Measurements from ENCODE around the gene SLC4A8. TPM values are rescaled to one million over a fixed set of nuclear protein-coding genes. Genes with fewer than 3 reads are reported as not detected.
A peak's percentile ranks its signal among the peaks of the same experiment; 100 is the strongest.

The SLC4A8 gene
- polyA plus RNA-seq (2013, experiment 1 of 2; ENCODE audit: insufficient read length), result 4.1 TPM
- 2.5 TPM for polyA plus RNA-seq (2013, experiment 2 of 2; ENCODE audit: insufficient read length)

DNA sequence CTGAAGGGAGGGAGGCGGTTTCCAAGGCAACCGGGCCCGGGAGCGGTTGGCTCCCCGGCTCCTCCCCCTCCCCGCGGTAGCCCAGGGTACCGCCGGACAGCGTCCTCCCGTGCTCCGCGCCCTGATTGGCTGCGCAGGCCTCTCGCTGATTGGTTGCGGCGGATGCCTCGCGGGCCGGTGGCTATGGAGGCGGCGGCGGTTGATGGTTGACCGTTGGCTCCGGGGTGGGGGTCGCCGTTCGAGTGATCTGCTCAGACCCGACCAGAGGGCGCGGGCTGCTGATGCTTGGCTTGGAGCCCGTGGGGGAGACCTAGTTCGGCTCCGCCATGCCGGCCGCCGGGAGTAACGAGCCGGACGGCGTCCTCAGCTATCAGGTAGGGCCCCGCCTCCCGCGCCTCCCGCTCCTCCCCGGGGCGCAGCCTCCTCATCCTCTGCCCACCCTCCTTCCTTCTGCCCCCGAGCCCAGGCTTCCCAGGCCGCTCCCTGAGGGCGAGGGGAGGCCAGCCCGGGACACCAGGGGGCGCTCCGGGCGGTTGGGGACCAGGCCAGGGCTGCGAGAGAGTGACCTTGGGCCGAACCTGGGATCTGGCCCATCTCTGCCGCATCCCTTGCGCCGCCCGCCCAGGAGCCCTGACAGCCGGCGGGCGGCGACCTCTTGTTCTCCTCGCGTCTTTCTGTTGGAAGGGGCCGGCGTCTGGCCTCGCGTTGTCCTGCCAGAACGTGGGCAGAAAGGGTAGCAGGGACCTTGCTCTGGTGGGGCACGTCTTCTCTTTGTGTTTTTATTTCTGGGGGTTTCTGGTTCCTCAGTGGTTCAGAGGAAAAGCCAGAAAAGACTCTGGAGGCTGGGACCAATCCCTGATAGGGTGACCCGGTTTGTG, at the start of gene SLC4A8:
SLC4A8 (plus strand) TSS at position 170 of the 878 bp plus-strand sequence; CDS start at position 327, 157 bp downstream.
- peak; percentile 90 for DNase-seq

DNA sequence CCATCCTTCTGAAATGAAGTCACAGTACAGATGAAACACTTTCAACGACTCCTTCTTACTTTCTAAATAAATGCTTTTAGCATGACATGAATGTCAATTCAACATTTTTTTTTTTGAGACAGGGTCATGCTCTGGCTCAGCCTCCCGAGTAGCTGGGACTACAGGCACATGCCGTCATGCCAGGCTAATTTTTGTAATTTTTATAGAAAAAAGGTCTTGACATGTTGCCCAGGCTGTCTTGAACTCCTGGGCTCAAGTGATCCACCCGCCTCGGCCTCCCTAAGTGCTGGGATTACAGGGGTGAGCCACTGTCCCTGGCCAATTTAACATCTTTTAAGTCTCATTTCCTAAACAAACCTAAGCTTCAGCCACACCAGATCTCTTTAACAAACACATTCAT, 49.8 kb upstream of the SLC4A8 start:
- DNase-seq, result no peak

DNA sequence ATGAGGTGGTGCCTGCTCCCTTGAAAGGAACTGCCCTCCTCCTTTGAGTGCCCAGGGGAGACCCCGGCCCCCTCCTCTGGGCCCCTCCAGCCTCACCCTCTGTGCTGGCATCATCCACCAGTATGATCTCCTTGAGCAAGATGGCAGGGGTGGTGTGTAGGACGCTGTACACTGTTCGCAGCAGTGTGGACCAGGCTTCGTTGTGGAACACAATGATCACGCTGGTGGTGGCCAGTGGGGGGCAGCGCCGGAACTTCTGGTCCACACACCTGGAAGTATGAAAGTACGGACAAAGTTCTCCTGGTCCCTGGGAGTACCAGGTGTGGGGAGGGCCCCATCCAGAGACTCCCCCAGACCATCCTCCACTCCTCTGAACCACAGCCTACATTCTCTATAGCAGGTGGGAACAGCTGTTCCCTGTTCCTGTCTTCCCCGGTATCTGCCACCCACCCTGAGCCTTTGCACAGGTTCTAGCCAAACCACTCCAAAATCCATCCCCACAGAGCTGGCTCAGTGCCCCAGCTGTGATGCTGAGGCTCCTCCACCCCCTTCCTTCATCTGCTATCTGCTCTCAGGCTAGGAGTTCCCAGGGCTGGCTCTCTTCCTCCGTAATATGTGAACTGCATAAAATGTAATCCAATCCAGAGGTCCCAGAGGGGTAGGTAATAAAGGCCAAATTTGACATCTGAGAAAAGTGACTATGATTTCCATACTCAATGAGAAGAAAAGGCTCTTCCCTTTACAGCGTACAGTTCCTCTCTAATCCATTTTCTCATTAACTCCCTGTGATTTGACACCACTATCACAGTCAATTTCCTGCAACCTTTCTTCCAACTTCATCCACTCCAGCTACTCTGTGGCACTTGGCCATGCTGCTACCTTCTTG, 47.3 kb upstream of the SLC4A8 start:
- DNase-seq, result no peak

DNA sequence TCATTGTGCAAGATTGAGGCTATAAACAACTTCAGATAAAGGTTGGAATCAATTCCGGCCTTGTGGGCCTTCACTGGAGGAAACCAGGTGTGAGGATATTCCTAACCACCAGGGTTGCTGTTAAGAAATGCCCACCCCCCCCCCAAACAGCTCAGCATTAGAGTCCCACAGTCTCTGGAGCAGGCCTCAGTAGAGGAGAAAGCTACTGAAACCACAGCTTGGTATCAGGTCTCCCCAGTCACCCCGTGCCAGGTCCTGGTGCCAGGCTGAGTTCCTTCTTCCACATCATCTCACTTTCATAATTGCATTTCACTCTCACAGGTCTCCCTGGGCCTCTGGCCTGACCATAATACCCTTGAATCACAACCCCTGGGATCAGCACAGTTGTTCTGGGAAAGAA, 45.9 kb upstream of the SLC4A8 start:
- DNase-seq, result no peak

DNA sequence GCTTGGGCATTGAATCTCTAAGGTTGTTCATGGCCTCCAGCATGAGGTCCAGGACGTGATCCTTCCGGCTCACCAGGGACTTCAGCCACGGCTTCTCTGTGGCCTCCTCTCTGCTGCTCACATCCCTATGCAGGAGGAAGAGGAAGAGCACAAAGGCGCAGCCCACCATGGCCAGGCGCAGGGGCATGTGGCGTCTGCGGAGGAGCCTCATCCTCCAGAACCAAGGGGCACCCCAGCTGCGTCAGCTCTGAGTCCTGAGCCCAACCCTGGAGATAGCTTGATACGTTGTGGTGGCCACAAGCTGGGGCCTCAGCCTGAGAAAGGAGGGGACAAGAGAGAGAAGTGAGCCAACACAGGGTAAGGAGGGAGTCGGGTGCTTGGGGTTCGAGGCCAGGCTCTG, 45.1 kb upstream of the SLC4A8 start:
- DNase-seq, result no peak

DNA sequence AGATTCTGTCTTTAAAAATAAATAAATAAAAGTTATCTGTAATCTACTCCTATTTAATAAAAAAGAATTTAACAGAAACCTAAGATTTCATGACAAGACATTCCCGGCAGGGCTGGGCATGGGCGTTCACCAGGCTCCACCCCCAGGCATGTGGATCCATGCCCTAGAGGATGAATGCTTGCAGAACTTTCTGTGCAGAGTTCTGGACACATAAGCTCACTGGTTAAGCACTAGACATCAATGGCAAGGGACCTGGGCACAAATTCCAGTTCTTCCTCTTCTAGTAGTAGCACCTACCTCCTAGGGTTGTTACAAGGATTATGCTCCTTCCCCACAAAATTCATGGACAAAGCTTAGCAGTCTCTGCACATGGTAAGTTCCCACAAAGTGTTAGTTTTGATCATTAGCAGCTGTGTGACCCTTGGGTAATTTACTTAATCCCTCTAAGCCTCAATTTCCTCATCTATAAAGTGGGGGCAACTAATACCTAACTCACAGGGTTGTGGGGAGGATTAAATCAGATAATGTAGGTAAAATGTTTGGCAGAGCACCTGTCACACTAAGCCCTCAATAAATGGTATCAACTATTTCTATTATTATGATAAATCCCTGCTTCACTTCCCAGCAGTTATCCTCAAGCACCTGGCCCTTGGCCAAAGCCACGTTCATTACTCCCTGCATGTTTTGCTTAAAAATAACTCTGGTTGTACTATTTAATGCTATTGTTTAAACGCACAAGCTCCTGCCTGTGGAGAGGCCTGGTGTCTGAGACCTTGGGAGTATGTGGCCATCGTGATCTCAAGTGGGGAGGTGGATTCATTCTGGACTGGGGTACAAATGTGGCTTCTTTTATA, 43.2 kb upstream of the SLC4A8 start:
- peak; percentile 43 for DNase-seq

DNA sequence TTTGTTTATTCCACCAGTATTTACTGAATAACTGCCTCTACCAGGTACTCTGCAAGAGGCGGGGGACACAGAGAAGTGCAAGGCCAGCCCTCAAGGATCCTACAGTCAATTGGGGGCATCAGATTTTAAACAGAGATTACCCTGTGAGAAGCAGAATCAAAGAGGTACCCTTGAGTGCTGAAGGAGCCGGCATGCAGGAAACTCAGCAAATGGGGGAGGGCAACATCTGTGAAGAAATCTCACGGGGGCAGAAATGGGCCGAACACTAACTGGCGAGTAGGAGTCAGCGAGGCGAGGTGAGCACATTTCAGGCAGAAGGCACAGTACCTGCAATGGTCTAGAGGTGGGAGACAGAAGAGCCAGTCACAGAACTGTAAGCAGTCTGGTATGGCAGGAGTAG, 42.5 kb upstream of the SLC4A8 start:
- DNase-seq, result no peak

DNA sequence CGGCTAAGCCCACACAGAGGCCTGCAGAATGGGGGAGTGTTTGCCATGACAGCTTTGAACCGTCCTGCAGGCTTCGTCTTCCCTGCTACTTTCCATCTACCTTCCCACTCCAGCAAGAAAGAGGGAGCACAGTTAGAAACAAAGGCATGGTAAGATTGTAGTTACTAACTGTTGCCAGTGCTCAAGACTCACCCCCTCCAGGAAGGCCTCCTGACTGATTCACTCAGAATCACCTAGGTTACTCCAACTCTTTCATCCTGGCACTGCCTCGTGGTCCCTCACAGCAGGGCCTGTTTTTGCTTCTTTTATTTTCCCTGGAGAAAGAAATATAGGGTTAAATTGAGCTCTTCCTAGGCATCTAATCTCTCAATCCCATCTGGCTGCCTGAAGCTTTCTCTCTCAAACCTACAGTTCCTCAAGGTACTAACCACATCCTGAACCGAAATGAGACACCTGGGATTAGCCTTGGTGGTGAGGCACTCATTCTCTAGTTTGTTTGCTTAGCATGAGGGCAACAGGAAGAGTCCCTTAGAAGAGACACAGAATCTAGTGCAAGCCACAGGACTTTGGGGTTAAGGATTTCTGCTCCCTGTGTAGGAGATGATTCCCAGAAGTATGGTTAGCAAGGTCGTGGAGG, 41.2 kb upstream of the SLC4A8 start:
- DNase-seq, result no peak

DNA sequence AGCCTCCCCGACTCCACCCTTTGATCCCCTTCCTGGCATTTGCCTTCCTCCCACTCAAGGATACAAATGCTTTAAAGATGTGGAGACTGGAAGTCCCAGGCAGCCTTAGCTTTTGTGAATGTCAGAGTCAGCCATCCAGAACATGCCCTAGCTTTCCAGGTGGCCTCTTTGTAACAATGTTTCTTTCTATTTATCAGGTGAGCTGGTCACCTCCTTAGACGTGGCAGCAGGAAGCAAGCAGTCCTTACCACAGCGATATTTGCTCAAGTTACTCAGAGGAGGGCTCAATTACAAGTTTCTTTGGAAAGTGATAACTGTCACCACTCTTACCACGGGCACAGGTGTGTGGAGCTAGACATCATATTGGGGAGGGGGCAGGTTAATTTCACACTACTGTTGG, 38.3 kb upstream of the SLC4A8 start:
- DNase-seq, result no peak

DNA sequence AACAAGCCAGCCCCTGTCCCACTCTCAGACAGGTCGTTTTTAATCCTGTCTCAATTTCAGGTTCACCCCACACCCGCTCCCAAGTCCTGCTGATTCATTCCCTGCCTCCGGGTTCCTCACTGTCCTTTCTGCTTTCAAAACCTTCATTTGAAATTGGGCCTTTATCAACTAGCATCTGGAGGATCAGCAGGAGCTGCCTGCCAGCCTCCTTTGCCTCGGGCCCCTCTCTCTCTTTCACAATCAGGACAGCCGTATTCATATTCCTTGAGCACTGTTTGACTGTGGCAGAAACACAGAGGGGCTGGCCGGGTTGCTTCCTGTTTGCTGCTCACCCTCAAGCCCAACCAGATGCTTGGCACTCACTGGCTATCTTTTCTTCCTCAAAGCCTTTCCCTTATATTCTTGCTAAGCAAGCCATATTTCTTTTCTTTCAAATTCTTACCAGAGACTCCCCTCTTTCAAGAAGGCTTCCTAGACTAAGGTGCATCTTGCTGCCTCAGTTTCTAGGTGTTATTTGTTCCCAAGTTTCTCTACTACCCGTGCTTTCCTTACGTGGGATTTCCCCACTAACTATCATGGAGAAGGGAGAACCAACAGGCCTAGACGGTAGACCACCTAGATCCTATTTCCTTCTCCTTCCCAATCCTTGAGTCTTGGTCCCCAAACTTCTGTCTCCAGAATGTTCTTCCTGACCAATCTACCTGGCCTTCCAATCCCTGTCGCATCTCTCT, 36.4 kb upstream of the SLC4A8 start:
- peak; percentile 53 for DNase-seq

DNA sequence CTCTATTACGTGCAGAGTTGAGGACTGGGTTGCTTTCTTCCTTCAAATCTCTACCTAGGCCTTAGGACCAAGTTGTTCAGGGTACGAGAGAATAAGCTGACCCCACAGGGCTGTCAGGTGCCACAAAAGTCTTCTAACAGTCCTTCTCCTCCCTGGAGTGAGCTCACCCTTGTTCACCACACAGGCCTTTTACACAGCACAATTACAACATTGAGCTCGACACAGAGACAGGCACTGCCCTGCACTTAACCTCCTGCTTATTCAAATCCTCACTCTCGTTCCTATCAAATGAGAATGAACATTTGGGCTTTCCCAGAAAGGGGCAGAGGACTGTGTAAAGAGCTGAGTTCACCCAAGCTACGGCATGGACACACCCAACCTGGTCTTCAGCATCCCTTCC, 35.8 kb upstream of the SLC4A8 start:
- DNase-seq, result no peak

DNA sequence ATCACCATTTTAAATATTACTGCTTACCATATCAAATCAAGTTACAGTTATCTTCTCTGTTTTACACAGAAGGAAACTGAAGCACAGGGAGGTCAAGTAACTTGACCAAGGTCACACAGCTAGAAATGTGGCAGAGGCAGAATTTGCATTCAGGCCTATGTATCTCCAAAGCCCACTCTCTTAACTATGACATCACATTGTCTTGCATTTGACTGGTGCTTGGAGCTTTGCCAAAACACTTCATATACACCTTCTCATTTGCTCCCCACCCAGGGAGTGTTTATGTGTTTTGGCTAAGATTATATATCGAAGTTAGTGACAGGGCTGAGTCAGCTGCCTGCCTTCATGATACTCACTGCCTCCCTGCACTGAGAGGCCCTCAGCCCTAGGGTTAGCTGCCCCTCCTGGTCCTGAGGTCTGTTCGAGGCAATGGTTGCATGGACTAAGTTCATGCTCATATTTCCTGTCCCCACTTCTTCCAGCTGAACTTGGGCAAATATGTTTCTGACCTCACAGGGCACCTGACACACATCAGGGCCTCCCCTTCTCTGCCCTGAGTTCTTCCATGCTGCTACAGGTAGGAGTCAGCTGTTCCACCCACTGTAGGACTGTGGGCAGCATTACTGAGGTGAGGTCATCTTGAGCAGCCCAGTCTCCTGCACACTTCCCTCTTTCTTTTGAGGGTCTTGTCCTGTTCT, 35.2 kb upstream of the SLC4A8 start:
- no peak for DNase-seq

DNA sequence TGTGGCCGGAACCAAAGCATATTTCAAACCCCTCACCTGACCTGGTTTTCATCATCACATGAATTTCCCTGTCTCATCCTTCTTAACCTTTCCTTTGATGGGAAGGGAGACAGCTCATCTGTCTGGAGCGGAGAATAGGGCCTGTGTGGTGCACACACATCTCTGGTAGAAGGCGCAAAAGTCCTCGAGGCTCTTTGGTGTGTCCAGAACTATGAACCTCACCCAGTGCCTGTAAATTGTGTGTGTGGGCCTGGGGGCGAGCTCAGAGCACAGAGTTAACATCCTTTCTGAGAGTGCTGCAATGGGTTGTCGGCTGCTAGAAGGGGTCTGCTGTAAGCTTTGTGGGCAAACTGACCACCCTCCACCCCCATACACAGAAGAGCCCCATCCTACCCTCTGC, 34.2 kb upstream of the SLC4A8 start:
- DNase-seq, result no peak

DNA sequence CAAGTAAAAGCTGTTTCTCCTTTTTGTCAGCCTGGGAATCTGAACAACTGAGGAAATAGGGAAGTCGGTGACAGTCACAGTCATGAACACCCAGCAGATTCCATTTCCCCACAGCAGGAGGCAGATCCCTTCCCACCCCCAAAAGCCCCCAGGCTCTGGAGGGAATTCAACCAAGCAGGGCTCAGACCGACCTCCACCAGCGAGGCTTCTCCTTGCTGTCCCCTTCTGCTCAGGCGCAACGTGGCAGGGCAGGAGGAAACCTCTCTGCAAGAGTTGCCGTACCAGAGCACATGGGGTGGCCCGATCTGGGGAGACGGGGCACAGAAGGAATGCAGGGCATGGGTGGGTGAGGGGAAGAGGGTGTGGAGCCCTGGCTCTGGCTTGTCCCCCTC, 33.7 kb upstream of the SLC4A8 start:
- DNase-seq, result peak; percentile 38

DNA sequence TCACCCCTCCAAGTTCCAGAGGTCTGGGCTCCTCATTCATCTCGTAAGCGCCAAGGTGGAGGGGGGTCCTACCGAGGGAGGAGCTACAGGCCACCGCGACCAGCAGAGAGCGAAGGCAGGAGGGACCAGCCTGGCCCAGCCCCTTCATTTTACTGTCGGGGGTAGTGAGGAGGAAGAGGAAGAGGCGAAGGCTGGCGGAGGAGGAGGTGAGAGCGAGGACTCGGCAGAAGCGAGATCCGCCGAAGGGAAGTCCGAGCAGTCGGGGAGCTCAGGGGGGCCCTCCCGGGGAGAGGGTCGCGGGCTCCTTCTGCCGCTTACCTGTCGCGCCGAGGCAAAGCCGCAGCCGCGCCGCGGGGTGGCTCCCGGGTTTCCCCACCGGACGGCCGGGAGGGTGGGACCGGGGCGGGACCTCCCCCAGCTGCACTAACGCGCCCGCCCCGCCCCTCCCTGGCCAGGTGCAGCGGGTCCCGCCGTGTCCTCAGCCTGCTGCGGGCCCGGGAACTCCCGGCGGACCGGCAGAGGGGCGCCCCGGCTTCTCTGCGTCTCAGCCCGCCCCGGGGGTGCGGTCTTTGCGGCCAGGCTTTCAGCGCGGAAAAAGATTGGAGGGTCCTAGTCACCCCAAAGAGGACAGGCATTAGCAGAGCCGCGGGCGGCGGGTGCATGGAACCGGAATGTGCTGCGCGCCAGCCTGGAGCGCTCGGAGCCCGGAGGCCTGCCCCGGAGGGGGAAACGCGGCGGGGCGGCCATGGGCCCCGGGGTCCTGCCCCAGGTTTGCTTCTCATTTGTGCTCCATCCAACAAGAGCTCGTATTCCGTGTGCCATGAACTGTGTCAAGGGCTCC, 33.1 kb upstream of the SLC4A8 start, which contains the start of gene GALNT6:
GALNT6 (minus strand) TSS at position 124 of the 841 bp plus-strand sequence. CDS start 11,625 bp downstream, outside the sequence.
- DNase-seq, result no peak

DNA sequence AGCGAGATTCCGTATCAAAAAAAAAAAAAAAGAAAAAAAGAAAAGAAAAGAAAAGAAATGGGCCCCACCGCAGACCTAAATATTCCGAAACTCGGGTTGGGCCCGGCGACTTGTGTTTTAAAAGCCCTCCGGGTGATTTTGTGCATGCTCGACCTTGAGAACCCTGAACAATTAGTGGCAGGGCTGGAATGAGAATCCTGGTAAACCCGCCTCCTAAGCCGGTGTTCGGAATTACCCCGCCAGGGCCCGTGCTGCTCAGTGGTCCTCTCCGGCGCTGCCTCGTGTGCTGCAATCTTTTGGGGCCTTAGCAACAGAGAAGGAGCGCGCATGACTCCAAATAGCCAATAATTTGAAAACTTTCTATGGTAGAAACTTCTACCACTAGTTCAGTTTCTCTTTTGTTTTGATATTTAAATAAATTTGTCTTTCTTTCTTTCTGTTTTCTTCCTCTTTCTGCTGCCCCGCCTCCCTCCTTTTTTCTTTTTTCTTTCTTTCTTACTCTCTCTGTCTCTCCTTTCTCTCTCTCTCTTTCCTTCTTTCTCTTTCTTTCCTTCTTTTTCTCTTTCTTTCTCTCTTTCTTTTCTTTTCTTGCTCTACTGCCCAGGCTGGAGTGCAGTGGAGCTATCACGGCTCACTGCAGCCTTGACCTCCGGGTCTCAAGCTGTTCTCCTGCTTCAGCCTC, 31.9 kb upstream of the SLC4A8 start:
- DNase-seq, result peak; percentile 29

DNA sequence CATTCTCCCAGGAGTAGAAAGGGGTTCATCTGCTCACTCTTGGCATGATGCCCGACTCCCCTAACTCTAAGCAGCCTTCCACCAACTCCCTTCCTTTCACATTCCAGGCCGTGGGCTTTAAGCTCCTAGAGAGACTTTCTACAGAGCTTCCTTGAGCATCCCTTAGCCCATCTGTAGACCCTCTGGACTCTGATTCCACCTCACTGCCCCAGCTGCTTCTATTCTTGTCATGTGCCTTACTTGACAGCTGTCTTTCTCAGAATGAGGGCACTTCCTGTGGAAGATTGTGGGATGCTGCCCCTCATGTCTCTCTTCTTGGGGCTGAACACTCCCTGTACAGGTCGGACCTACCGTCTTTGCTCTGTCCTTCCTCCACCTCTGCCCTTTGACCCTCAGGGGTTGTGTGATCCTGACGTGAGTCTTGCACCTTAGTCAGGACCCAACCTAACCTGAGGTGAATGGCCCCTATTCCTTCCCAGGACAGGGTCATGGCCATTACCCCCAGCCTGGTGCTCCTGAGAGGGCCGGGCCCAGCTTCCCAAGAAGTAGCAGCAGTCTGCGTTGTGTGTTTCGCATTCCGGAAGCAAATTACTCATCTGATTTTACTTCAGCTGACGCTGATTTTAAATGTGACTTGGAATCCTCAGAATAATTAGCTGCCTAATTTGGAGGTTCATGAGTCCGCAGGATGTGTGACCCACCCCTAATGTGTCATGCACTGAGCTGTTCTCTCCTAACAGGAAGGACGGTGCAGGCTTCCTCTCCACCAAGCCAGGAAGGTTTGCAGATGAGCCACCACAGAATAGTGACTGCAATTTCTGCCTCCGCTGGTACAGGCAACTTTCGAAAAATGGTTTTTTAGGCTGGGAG, 30.7 kb upstream of the SLC4A8 start:
- peak; percentile 88 for DNase-seq

Measured in fibroblast of skin of scalp (primary cell).